HepG2 (cell line): Measurements from ENCODE around the gene KIF22. TPM values are rescaled to one million over a fixed set of nuclear protein-coding genes. Genes with fewer than 3 reads are reported as not detected.

ENCODE experiments used
- ARHGAP35 ChIP-seq: sonication (generic); formaldehyde crosslinking; IDR thresholded peaks from 2 replicates; pipeline ENCODE4 v1.9.0; 2022; ENCODE audit warnings: mild to moderate bottlenecking, inconsistent platforms, moderate library complexity, missing genetic modification reagents, borderline replicate concordance
- ARID5B ChIP-seq: IDR thresholded peaks from 2 replicates; pipeline ENCODE4 v1.4.0; 2020; ENCODE audit warnings: mild to moderate bottlenecking, missing genetic modification reagents
- ARNTL ChIP-seq: sonication (generic); formaldehyde crosslinking; IDR thresholded peaks from 2 replicates; pipeline ENCODE4 v1.4.0; 2020; ENCODE audit warnings: mild to moderate bottlenecking, missing genetic modification reagents
- BCL6 ChIP-seq: IDR thresholded peaks from 2 replicates; pipeline ENCODE4 v1.6.1; 2016; ENCODE audit warnings: missing genetic modification reagents, missing compliant biosample characterization
- CBX2 ChIP-seq, 2 experiments: fragments of 200-600 bp in 1 of 2; sonication (generic); formaldehyde crosslinking in 1 of 2; IDR thresholded peaks; 2 replicates each; pipeline versions ENCODE4 v1.7.0 to v1.8.1; 2018 to 2022; ENCODE audit warnings: low read depth in 2 of 2, low read length in 1 of 2, mild to moderate bottlenecking in 1 of 2, missing genetic modification reagents in 1 of 2
- ELF3 ChIP-seq: IDR thresholded peaks from 2 replicates; pipeline ENCODE4 v1.6.1; 2016; ENCODE audit warnings: missing genetic modification reagents, missing compliant biosample characterization
- HINFP ChIP-seq: sonication (generic); formaldehyde crosslinking; IDR thresholded peaks from 2 replicates; pipeline ENCODE4 v1.4.0; 2020; ENCODE audit warnings: low read depth, mild to moderate bottlenecking, missing genetic modification reagents
- JUN ChIP-seq: sonication (generic); formaldehyde crosslinking; IDR thresholded peaks from 2 replicates; pipeline ENCODE4 v1.4.0; 2020; ENCODE audit warnings: mild to moderate bottlenecking, missing genetic modification reagents
- KDM2A ChIP-seq: sonication (generic); formaldehyde crosslinking; IDR thresholded peaks from 2 replicates; pipeline ENCODE4 v1.4.0; 2020; ENCODE audit warnings: low read depth, missing genetic modification reagents, borderline replicate concordance
- KDM6A ChIP-seq: IDR thresholded peaks from 2 replicates; pipeline ENCODE4 v1.6.1; 2016; ENCODE audit warnings: low read depth
- MAZ ChIP-seq, 2 experiments: sonication (generic) in 1 of 2; formaldehyde crosslinking in 1 of 2; IDR thresholded peaks; 2 replicates each; pipeline versions ENCODE4 v1.5.0 to v1.6.1; 2012 to 2020; ENCODE audit warnings: low read depth in 2 of 2, mild to moderate bottlenecking in 2 of 2, borderline replicate concordance in 1 of 2, improper control_type of control experiment in 1 of 2, low read length in 1 of 2, missing genetic modification reagents in 1 of 2, moderate library complexity in 1 of 2
- MNT ChIP-seq: fragments of 450-650 bp; IDR thresholded peaks from 2 replicates; pipeline ENCODE4 v1.6.1; 2016
- NR2C2 ChIP-seq: sonication (generic); formaldehyde crosslinking; IDR thresholded peaks from 2 replicates; pipeline ENCODE4 v1.4.0; 2020; ENCODE audit warnings: missing genetic modification reagents, mild to moderate bottlenecking, moderate library complexity, borderline replicate concordance
- SNAPC2 ChIP-seq: sonication (generic); formaldehyde crosslinking; IDR thresholded peaks from 2 replicates; pipeline ENCODE4 v1.8.1; 2022; ENCODE audit warnings: mild to moderate bottlenecking, missing genetic modification reagents
- TAF1 ChIP-seq: sonication (generic); formaldehyde crosslinking; IDR thresholded peaks from 2 replicates; pipeline ENCODE4 v1.4.0; 2020; ENCODE audit warnings: missing genetic modification reagents
- TIGD3 ChIP-seq: sonication (generic); formaldehyde crosslinking; IDR thresholded peaks from 2 replicates; pipeline ENCODE4 v1.5.1; 2020; ENCODE audit warnings: mild to moderate bottlenecking, missing genetic modification reagents, borderline replicate concordance
- TMF1 ChIP-seq: sonication (generic); formaldehyde crosslinking; IDR thresholded peaks from 2 replicates; pipeline ENCODE4 v1.8.1; 2022; ENCODE audit warnings: low read depth, missing genetic modification reagents
- ZFX ChIP-seq: sonication (generic); formaldehyde crosslinking; IDR thresholded peaks from 2 replicates; pipeline ENCODE4 v1.4.0; 2020; ENCODE audit warnings: mild to moderate bottlenecking, low read depth, missing genetic modification reagents, moderate library complexity
- ZNF136 ChIP-seq: sonication (generic); formaldehyde crosslinking; IDR thresholded peaks from 2 replicates; pipeline ENCODE4 v1.8.1; 2022; ENCODE audit warnings: low read depth, mild to moderate bottlenecking, moderate library complexity, missing genetic modification reagents
- ZNF543 ChIP-seq: sonication (generic); formaldehyde crosslinking; IDR thresholded peaks from 2 replicates; pipeline ENCODE4 v1.4.0; 2020; ENCODE audit warnings: mild to moderate bottlenecking, missing genetic modification reagents
- ZNF563 ChIP-seq: sonication (generic); formaldehyde crosslinking; IDR thresholded peaks from 2 replicates; pipeline ENCODE4 v1.8.0; 2022; ENCODE audit warnings: mild to moderate bottlenecking, moderate library complexity, missing genetic modification reagents
- ZNF709 ChIP-seq: sonication (generic); formaldehyde crosslinking; IDR thresholded peaks from 2 replicates; pipeline ENCODE4 v1.5.0; 2020; ENCODE audit warnings: mild to moderate bottlenecking, missing genetic modification reagents
- polyA plus RNA-seq, 8 experiments: library from polyadenylated mRNA; depleted of rRNA in 3 of 8; stranded (reverse) in 7 of 8; unstranded in 1 of 8; fragments of >200 nt; fragmentation: Illumina TruSeq in 4 of 8; extraction: Trizol in 4 of 8; gene quantifications; 2 replicates each; pipeline versions ENCODE4 v1.2.1 to v1.2.3, GENCODE V29; 2011 to 2016; ENCODE audit warnings: low read depth in 4 of 8, missing spikeins in 1 of 8, mixed read lengths in 1 of 8; ENCODE audit not compliant: insufficient read depth in 1 of 8
- total RNA-seq, 5 experiments: library from RNA; depleted of rRNA; stranded (reverse); fragments of >200 nt; fragmentation: Illumina TruSeq; extraction: Trizol; gene quantifications; 2 replicates each; pipeline ENCODE4 v1.2.3, GENCODE V29; 2016; ENCODE audit warnings: low read depth in 1 of 5

KIF22 gene
- total and polyA plus RNA-seq, 2 of the 13 experiments (the other 11 are each of a cell fraction or from before 2014, with no cell fraction given) = 95.8 to 118 TPM

GRCh38 chr16:29757950-29758466 lies 32.5 kb upstream of the KIF22 start (continued):
- TF ChIP-seq MNT = no peak
- no peak; the same call in 1 of the 2 replicates for TF ChIP-seq ZNF543 (CRISPR knock-in tag)
- peak; percentile 68 for TF ChIP-seq ZFX
- TF ChIP-seq KDM6A = 0 out of 2 replicates have a peak, but pooled peaks have one; percentile 24
- TF ChIP-seq ZNF136 = no peak
- TF ChIP-seq ARNTL = no peak
- peak; percentile 59 for TF ChIP-seq ARID5B (CRISPR knock-in tag)
- no peak for TF ChIP-seq JUN (CRISPR knock-in tag)
- no peak for TF ChIP-seq NR2C2 (CRISPR knock-in tag)
- no peak for TF ChIP-seq ELF3 (CRISPR knock-in tag)
- no peak for TF ChIP-seq ARHGAP35 (CRISPR knock-in tag)
- TF ChIP-seq CBX2 (IDR thresholded peaks at IDR 0.05; ENCODE audit: low read depth, low read length) = no peak
- no peak for TF ChIP-seq CBX2 (CRISPR knock-in tag; IDR thresholded peaks at IDR 0.05; ENCODE audit: low read depth)
- TF ChIP-seq BCL6 (CRISPR knock-in tag) = peak; percentile 57
- TF ChIP-seq TAF1 (CRISPR knock-in tag) = peak; percentile 26; the same call in 1 of the 2 replicates
- TF ChIP-seq TMF1 (CRISPR knock-in tag) = no peak
- no peak for TF ChIP-seq MAZ (IDR thresholded peaks at IDR 0.05; ENCODE audit: borderline replicate concordance, low read depth, low read length)
- TF ChIP-seq MAZ (CRISPR knock-in tag; IDR thresholded peaks at IDR 0.05; ENCODE audit: low read depth) = 0 out of 2 replicates have a peak, but pooled peaks have one; percentile 20
- peak; percentile 37; the same call in 1 of the 2 replicates for TF ChIP-seq ZNF563 (CRISPR knock-in tag)
- no peak for TF ChIP-seq TIGD3
- TF ChIP-seq HINFP (CRISPR knock-in tag) = no peak
- TF ChIP-seq KDM2A = peak; percentile 10; the same call in 1 of the 2 replicates
- no peak for TF ChIP-seq ZNF709 (CRISPR knock-in tag)
- TF ChIP-seq SNAPC2 = no peak
